Activated CD4-positive, CD25-positive, alpha-beta regulatory T cell treated with anti-CD3 and anti-CD28 coated beads, Interleukin-2, amount 50 U/mL, for 24 hours (primary cell): ENCODE data around the gene MPZL2.

Source experiments
- ATAC-seq, 2 donors: fragments of 150-1000 bp; cut with Tn5 transposase; one replicate each; pipeline ENCODE4 v1.10.0; 2021; ENCODE audit warnings: mild to moderate bottlenecking in 1 of 2, moderate library complexity in 1 of 2

MPZL2 gene

GRCh38 chr11:118217575-118217974, 46.5 kb downstream of the MPZL2 start:
- peak; percentile 79 to 81 for ATAC-seq

GRCh38 chr11:118216621-118217481, 47.2 kb downstream of the MPZL2 start:
- ATAC-seq: peak; percentile 82 to 85

DNA sequence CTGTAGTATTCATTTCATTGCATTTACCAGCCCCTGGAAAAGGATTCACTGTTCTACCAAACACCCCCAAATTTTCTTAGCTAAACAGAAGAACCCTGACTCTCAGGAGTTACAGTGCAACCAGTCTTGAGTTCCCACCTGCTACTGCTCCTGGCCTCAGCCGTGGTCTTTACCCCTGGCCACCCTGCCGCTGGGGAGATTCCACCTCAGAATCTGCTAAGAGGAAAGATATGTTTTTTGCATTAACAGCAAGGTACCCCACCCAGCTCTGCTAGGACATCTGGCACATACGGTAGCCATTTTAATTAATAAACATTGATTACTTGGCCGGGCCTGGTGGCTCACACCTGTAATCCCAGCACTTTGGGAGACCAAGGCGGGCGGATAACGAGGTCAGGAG, 48.3 kb downstream of the MPZL2 start:
- no peak for ATAC-seq

GRCh38 chr11:118215262-118215661, 48.8 kb downstream of the MPZL2 start:
- ATAC-seq: no peak

DNA sequence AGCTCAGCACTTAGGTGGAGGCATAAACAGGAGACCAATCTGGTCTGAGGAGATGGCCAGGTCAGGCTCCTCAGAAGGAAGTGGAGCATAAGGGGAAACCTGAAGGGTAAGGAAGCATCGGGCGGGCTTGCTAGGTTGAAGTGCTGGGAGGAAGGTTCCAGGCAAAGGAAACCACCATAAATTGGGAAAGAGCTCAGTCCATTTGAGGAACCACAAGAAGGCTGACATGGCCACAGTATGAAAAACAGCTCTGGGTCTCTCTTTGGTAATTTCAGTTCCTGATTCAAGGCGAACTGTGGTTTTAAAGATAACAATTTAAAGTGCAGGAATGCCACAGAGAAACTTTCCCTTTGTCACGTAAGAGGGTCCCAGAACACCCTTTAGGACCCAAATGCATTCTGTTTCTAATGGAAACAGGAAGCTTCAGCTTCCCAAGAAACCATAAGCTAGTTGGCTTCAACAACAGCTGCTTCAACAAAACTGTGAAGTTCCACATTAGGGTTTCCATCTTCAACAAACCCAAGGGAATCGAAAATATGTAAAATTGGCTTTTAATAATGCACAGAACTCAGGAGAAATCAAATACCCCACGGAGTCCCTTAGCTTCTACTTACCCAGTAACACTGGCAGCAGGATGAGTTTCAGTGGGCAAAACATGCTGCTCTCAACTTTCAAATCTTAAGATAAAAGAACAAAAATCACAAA, 49.7 kb downstream of the MPZL2 start:
- ATAC-seq: no peak

DNA sequence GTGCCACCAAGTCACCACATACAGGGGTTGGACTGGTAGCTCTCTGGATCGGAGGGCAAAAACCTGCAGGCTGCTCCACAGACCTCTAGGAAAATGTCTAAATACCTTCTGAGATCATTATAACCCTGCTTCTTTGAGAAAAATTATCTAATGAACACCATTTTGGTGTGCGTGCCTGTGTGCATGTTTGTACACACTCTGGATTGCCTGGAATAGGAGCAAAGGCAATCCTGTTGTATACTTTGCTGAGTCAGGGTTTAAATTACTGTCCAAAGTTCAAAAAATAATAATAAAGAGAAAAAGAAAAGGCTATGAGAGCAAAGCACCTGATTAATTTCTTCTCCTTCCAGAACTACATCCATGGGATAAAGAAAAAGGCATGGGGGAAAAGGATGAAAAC, 50.3 kb downstream of the MPZL2 start:
- no peak for ATAC-seq

GRCh38 chr11:118213201-118213600, 50.9 kb downstream of the MPZL2 start:
- ATAC-seq: no peak

GRCh38 chr11:118212781-118213191, 51.3 kb downstream of the MPZL2 start:
- no peak for ATAC-seq

DNA sequence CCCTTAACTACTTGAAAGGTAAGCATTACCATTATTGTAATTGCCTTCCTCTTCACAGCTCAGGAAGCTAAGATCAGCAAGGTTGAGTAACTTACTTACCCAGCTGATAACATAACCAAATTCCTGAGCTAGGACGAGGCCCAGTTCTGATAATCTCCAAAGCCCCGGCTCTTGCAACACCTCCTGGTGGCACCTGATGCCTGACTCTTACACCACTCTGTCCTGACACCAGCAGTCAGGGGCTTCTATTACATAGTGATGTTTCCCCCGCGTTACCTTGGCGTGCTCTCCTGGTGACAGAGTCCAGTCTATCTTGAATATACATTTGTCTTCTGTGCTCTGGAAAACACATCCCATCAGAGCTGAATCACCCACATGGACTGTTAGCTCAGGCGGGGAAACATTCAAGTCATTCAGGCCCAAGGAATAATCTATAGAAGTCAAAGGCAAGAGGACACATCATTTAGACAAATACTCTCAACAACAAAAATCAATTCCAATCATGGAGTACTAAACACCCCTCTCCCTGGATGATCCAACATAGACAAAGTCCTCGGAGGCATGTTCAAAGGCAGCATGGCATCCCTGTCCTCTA, 51.9 kb downstream of the MPZL2 start:
- ATAC-seq: no peak

- ATAC-seq: no peak
Measured at GRCh38 chr11:118211006-118211405, 53.1 kb downstream of the MPZL2 start.

- no peak for ATAC-seq
Measured at GRCh38 chr11:118210323-118210722, 53.8 kb downstream of the MPZL2 start.

DNA sequence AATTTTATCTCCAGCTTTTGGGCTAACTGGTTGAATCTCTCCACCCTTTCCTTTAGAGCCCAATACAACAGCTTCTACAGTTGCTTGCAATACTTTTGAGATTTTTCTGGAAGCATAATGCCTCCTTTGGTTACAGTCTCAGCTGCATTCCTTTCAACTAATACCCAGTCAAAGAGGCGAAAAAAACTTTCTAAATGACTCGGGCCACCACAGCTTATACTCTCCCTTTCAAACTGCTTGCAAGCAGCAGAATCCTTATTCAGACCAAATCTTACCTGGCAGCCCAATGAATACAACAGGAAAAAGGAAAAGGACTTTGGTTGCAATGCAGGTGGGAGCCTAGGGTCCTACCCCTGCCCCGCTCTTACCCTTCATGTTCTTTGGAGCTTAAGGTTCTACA, 55.1 kb downstream of the MPZL2 start:
- no peak for ATAC-seq

- peak; percentile 57 to 82 for ATAC-seq
Measured at GRCh38 chr11:118207079-118207478, 57.0 kb downstream of the MPZL2 start.

DNA sequence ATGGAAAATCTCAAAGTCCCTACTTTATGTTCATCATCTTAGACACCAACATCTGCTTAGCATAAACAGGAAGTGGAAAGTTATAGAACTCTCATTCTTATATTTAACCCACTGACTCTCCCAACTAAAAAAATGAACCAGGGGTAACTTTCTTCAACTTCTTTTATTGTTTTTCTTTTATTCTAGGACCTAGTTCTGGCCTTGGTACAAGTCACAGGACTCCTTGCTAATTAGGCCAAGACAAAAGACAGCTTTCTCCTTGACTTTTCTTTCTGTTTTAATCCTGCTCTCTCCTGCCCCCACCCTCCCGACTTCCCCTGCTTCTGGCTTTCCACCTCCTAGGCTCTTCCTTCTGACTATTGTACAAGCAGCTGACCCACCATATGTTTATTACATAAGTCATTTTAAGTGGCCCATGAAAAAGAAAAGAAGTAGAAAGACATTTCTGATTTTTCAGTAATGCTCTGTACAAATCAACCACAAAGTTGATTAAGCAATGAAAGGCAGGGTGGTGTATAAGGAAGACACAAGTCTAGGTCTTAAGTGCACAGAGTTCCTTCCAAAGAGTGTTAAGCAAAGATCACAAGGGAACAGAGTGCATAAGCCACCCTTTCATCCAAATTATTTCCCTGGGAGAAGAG, 57.6 kb downstream of the MPZL2 start:
- peak in 1 of 2 donors; percentile 12 for ATAC-seq

DNA sequence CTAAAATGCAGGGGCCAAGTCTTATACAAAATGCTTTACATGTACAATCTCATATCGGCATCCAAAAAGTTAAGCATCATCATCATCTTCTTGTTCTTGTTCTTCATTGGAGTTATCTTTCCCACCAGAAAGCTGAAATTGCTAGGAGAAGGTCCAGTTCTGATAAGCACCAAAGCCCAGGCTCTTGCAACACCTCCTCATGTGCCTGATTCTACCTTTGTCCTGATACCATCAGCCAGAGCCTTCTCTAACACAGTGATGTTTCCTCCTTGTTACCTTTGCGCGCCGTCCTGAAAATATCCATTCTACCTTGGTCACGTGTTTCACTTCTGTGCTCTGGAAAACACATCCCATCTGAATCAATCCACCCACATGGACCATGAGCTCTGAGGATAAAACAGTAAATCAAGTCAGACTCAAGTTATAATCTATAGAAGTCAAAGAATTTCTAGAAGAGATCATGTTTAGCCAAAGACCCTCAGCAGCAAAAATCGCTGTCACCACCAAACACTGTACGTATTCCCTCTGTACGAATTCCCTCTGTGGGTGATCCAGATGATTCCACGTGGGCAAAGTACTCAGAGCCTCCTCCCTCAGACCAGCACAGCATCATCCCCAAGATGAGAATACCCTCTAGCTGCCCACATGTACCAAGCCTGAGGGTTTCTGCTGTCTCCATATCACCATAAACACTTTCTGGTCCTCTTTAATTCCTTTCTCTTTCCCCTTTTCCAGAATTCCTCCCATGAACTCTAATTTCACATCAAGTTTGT, 58.3 kb downstream of the MPZL2 start:
- no peak for ATAC-seq
